Liver (tissue), 9 donors: ENCODE data around the gene TRIP12. TPM values are rescaled to one million over a fixed set of nuclear protein-coding genes. Genes with fewer than 3 reads are reported as not detected.

Experiments
- DNase-seq: peaks from one replicate; pipeline ENCODE4 v3.0.0-alpha.2; 2017; ENCODE audit warnings: low spot score
- H3K27ac ChIP-seq, 2 donors: one replicate each; pipeline ENCODE4 v1.7.0; 2013; ENCODE audit warnings: inconsistent platforms in 2 of 2, low read length in 2 of 2, control low read depth in 1 of 2, low read depth in 1 of 2, mild to moderate bottlenecking in 1 of 2
- H3K27me3 ChIP-seq, 4 donors: one replicate each; pipeline versions ENCODE4 v1.6.1 to v1.7.0; 2013; ENCODE audit warnings: low read length in 3 of 4, inconsistent platforms in 1 of 4, mild to moderate bottlenecking in 1 of 4, moderate library complexity in 1 of 4; ENCODE audit not compliant: control insufficient read depth in 4 of 4, insufficient read depth in 4 of 4
- H3K36me3 ChIP-seq, 4 donors: one replicate each; pipeline versions ENCODE4 v1.6.1 to v1.7.0; 2013; ENCODE audit warnings: low read length in 3 of 4, mild to moderate bottlenecking in 3 of 4, low read depth in 1 of 4, moderate library complexity in 1 of 4; ENCODE audit not compliant: control insufficient read depth in 4 of 4, insufficient read depth in 3 of 4
- H3K4me1 ChIP-seq, 4 donors: one replicate each; pipeline versions ENCODE4 v1.6.1 to v1.7.0; 2013; ENCODE audit warnings: low read length in 3 of 4, mild to moderate bottlenecking in 3 of 4, moderate library complexity in 1 of 4; ENCODE audit not compliant: control insufficient read depth in 4 of 4, insufficient read depth in 4 of 4
- H3K4me3 ChIP-seq, 3 donors: one replicate each; pipeline versions ENCODE4 v1.6.1 to v1.7.0; 2013; ENCODE audit warnings: low read length in 3 of 3, control low read depth in 1 of 3, low read depth in 1 of 3, mild to moderate bottlenecking in 1 of 3
- H3K9ac ChIP-seq, 2 donors: one replicate each; pipeline ENCODE4 v1.7.0; 2013; ENCODE audit warnings: low read length in 2 of 2, mild to moderate bottlenecking in 2 of 2, moderate library complexity in 2 of 2, control low read depth in 1 of 2, low read depth in 1 of 2
- H3K9me3 ChIP-seq, 4 donors: one replicate each; pipeline versions ENCODE4 v1.6.1 to v1.7.0; 2013; ENCODE audit warnings: low read length in 3 of 4; ENCODE audit not compliant: control insufficient read depth in 4 of 4
- EGR1 ChIP-seq, 2 donors: IDR thresholded peaks; 2 replicates each; pipeline ENCODE4 v1.6.1; 2016 to 2018; ENCODE audit warnings: antibody characterized with exemption in 2 of 2, low read depth in 2 of 2
- FOXA1 ChIP-seq: IDR thresholded peaks from 2 replicates; pipeline ENCODE4 v1.6.1; 2016; ENCODE audit warnings: antibody characterized with exemption
- FOXA2 ChIP-seq: IDR thresholded peaks from 2 replicates; pipeline ENCODE4 v1.6.1; 2016; ENCODE audit warnings: antibody characterized with exemption
- GABPA ChIP-seq, 2 donors: IDR thresholded peaks in 1 of 2; conservative IDR thresholded peaks in 1 of 2; 2 replicates each; pipeline ENCODE4 v1.6.1; 2016; ENCODE audit warnings: antibody characterized with exemption in 2 of 2, mild to moderate bottlenecking in 1 of 2, moderate library complexity in 1 of 2
- HNF4A ChIP-seq, 2 donors: conservative IDR thresholded peaks; 2 replicates each; pipeline ENCODE4 v1.6.1; 2016; ENCODE audit warnings: antibody characterized with exemption in 2 of 2, mild to moderate bottlenecking in 2 of 2
- HNF4G ChIP-seq: IDR thresholded peaks from 2 replicates; pipeline ENCODE4 v1.6.1; 2016; ENCODE audit warnings: antibody characterized with exemption
- JUND ChIP-seq, 2 donors: IDR thresholded peaks; 2 replicates each; pipeline ENCODE4 v1.6.1; 2016; ENCODE audit warnings: antibody characterized with exemption in 2 of 2
- NR2F2 ChIP-seq: IDR thresholded peaks from 2 replicates; pipeline ENCODE4 v1.6.1; 2016; ENCODE audit warnings: antibody characterized with exemption
- RAD21 ChIP-seq, 2 donors: IDR thresholded peaks; 2 replicates each; pipeline ENCODE4 v1.6.1; 2016; ENCODE audit warnings: antibody characterized with exemption in 2 of 2, mild to moderate bottlenecking in 2 of 2
- RXRA ChIP-seq, 2 donors: IDR thresholded peaks; 2 replicates each; pipeline ENCODE4 v1.6.1; 2017 to 2018; ENCODE audit warnings: antibody characterized with exemption in 2 of 2, mild to moderate bottlenecking in 1 of 2
- SP1 ChIP-seq: IDR thresholded peaks from 2 replicates; pipeline ENCODE4 v1.6.1; 2018; ENCODE audit warnings: antibody characterized with exemption, mild to moderate bottlenecking
- TAF1 ChIP-seq: conservative IDR thresholded peaks from 2 replicates; pipeline ENCODE4 v1.6.1; 2016; ENCODE audit warnings: antibody characterized with exemption, mild to moderate bottlenecking
- YY1 ChIP-seq: IDR thresholded peaks from 2 replicates; pipeline ENCODE4 v1.6.1; 2016; ENCODE audit warnings: antibody characterized with exemption, mild to moderate bottlenecking
- WGBS: extraction: QIAGEN DNeasy Blood & Tissue Kit; methylation state at CpG from one replicate; pipeline ENCODE4 v1.1.7; 2013; 5-methylcytosine and 5-hydroxymethylcytosine counted together
- polyA plus RNA-seq, 2 donors: library from polyadenylated mRNA; stranded (reverse) in 1 of 2; unstranded in 1 of 2; fragments of 200-250 nt in 1 of 2; fragments of >200 nt in 1 of 2; fragmentation: Nextera tagmentation in 1 of 2; extraction: Ambion mirVana in 1 of 2; gene quantifications; one replicate each; pipeline versions ENCODE4 v1.2.1 to v1.2.3, GENCODE V29; 2013 to 2015
- total RNA-seq, 2 donors: library from RNA; depleted of rRNA; stranded (reverse); fragments of >200 nt; gene quantifications; one replicate each; pipeline ENCODE4 v1.2.3, GENCODE V29; 2014
- TF ChIP-seq, protein P1 (sequence below): IDR thresholded peaks from 2 replicates; pipeline ENCODE4 v1.6.1; 2016; ENCODE audit warnings: antibody characterized with exemption, mild to moderate bottlenecking
- TF ChIP-seq, protein P2 (sequence below): IDR thresholded peaks from 2 replicates; pipeline ENCODE4 v1.6.1; 2016; ENCODE audit warnings: antibody characterized with exemption
- TF ChIP-seq, protein P3 (sequence below): IDR thresholded peaks from 2 replicates; pipeline ENCODE4 v1.6.1; 2016; ENCODE audit warnings: antibody characterized with exemption
- TF ChIP-seq, protein P4 (sequence below): fragments of 150-350 bp; IDR thresholded peaks from 2 replicates; pipeline ENCODE4 v1.5.1; 2017; ENCODE audit warnings: improper control_type of control experiment, low read depth, low read length; ENCODE audit not compliant: missing input control
- TF ChIP-seq, protein P5 (sequence below): IDR thresholded peaks from 2 replicates; pipeline ENCODE4 v1.6.1; 2016; ENCODE audit warnings: antibody characterized with exemption
- donor health status: healthy.
- donor health status: healthy.
- donor health status: healthy.
- donor health status: healthy.
- donor health status: healthy.

TRIP12 gene
- total and polyA plus RNA-seq, 4 donors, result 13.9 to 128 (median 67.4) TPM

DNA sequence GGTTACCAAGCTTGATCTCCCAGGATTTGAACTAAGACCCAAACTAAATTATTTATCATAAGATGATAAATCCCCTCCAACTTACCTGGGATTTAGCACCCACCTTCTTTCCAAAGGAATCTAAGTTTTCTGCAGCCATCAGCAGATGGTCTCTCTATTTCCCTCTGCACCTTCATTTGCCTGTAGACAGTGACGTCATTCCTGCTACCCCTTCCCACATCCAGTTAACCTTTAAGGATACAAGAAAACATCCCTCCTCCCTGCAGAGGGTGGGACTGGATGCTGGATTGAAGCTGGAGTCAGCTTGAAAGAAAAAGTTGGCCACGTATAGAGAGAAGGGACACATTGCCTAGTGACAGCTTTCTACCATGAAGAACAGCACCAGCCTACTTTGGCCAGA lies 203.8 kb downstream of the TRIP12 start:
- Histone ChIP-seq H3K4me1 (peaks cover 13 to 21% (median 17%) of the 10 kb centered on the region in 4 donors), H3K27me3 (peaks cover 2 to 6% (median 5%) of the 10 kb centered on the region in 4 donors), H3K9ac (no peak overlapping the region), H3K9me3 (no peaks in the 10 kb centered on the region), H3K36me3 (no peaks in the 10 kb centered on the region), H3K27ac (no peak overlapping the region), H3K4me3 (no peak overlapping the region)
- DNase-seq, result no peak
- no peak for TF ChIP-seq HNF4G
- 52% methylated on average over 2 of the region's 2 CpGs for WGBS

DNA sequence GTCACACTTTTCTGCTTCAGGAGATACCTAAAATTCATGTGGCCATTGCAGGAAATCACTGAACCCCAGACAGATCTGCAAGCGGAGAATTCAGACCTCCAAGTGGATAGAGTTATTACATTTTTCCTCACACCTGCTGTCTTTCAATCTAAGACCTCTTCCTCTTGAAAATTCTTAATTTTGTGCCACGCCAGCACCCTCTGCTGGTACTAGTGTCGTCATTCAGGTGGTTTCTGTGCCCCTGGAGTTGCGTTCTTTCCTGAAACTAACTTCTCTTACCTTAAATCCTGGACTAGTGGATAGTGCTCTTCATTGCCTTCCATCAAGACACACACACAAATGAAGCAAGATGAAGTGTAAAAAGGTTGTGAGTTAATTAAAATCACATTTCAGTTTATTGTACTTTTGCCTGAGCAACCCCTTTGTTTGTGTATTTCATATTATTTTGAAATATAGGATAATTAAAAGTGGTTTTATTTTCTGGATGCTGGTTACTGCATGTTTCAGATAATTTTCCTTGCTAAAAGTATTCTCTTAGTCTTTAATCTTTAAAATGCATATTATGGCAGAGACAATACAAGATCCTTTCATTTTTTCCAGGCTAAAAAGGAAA lies 205.8 kb downstream of the TRIP12 start:
- H3K27me3 ChIP-seq, result peaks cover 3 to 12% (median 8%) of the 10 kb centered on the region in 4 donors
- H3K27ac ChIP-seq, result no peak overlapping the region
- 22% methylated on average over 4 of the region's 4 CpGs for WGBS
- TF ChIP-seq EGR1 (IDR thresholded peaks at IDR 0.05; ENCODE audit: low read depth in 2 of 2) (no peak), NR2F2 (no peak), TAF1 (no peak), HNF4A (conservative IDR thresholded peaks at IDR 0.05) (no peak), SP1 (no peak), RXRA (IDR thresholded peaks at IDR 0.05) (no peak), YY1 (no peak), FOXA1 (no peak), GABPA (IDR thresholded peaks at IDR 0.05 in 1 of 2, conservative IDR thresholded peaks at IDR 0.05 in 1 of 2) (no peak), RAD21 (IDR thresholded peaks at IDR 0.05) (peak; percentile 36 to 60), JUND (IDR thresholded peaks at IDR 0.05) (no peak), FOXA2 (no peak)
- TF ChIP-seq, protein P1, sequence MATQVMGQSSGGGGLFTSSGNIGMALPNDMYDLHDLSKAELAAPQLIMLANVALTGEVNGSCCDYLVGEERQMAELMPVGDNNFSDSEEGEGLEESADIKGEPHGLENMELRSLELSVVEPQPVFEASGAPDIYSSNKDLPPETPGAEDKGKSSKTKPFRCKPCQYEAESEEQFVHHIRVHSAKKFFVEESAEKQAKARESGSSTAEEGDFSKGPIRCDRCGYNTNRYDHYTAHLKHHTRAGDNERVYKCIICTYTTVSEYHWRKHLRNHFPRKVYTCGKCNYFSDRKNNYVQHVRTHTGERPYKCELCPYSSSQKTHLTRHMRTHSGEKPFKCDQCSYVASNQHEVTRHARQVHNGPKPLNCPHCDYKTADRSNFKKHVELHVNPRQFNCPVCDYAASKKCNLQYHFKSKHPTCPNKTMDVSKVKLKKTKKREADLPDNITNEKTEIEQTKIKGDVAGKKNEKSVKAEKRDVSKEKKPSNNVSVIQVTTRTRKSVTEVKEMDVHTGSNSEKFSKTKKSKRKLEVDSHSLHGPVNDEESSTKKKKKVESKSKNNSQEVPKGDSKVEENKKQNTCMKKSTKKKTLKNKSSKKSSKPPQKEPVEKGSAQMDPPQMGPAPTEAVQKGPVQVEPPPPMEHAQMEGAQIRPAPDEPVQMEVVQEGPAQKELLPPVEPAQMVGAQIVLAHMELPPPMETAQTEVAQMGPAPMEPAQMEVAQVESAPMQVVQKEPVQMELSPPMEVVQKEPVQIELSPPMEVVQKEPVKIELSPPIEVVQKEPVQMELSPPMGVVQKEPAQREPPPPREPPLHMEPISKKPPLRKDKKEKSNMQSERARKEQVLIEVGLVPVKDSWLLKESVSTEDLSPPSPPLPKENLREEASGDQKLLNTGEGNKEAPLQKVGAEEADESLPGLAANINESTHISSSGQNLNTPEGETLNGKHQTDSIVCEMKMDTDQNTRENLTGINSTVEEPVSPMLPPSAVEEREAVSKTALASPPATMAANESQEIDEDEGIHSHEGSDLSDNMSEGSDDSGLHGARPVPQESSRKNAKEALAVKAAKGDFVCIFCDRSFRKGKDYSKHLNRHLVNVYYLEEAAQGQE, result no peak
- TF ChIP-seq, protein P2, sequence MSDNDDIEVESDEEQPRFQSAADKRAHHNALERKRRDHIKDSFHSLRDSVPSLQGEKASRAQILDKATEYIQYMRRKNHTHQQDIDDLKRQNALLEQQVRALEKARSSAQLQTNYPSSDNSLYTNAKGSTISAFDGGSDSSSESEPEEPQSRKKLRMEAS, result no peak
- TF ChIP-seq, protein P3, sequence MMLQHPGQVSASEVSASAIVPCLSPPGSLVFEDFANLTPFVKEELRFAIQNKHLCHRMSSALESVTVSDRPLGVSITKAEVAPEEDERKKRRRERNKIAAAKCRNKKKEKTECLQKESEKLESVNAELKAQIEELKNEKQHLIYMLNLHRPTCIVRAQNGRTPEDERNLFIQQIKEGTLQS, result no peak
- TF ChIP-seq, protein P4, sequence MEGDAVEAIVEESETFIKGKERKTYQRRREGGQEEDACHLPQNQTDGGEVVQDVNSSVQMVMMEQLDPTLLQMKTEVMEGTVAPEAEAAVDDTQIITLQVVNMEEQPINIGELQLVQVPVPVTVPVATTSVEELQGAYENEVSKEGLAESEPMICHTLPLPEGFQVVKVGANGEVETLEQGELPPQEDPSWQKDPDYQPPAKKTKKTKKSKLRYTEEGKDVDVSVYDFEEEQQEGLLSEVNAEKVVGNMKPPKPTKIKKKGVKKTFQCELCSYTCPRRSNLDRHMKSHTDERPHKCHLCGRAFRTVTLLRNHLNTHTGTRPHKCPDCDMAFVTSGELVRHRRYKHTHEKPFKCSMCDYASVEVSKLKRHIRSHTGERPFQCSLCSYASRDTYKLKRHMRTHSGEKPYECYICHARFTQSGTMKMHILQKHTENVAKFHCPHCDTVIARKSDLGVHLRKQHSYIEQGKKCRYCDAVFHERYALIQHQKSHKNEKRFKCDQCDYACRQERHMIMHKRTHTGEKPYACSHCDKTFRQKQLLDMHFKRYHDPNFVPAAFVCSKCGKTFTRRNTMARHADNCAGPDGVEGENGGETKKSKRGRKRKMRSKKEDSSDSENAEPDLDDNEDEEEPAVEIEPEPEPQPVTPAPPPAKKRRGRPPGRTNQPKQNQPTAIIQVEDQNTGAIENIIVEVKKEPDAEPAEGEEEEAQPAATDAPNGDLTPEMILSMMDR, result peak; percentile 13
- TF ChIP-seq, protein P5, sequence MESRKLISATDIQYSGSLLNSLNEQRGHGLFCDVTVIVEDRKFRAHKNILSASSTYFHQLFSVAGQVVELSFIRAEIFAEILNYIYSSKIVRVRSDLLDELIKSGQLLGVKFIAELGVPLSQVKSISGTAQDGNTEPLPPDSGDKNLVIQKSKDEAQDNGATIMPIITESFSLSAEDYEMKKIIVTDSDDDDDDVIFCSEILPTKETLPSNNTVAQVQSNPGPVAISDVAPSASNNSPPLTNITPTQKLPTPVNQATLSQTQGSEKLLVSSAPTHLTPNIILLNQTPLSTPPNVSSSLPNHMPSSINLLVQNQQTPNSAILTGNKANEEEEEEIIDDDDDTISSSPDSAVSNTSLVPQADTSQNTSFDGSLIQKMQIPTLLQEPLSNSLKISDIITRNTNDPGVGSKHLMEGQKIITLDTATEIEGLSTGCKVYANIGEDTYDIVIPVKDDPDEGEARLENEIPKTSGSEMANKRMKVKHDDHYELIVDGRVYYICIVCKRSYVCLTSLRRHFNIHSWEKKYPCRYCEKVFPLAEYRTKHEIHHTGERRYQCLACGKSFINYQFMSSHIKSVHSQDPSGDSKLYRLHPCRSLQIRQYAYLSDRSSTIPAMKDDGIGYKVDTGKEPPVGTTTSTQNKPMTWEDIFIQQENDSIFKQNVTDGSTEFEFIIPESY, result no peak
- H3K9ac ChIP-seq, result no peak overlapping the region
- DNase-seq, result no peak
- H3K4me3 ChIP-seq, result no peak overlapping the region
- no peaks in the 10 kb centered on the region for H3K9me3 ChIP-seq
- peaks cover 13 to 21% (median 17%) of the 10 kb centered on the region in 4 donors for H3K4me1 ChIP-seq
- H3K36me3 ChIP-seq, result no peaks in the 10 kb centered on the region
